HCT116 (cell line): Measurements from ENCODE around the gene CYREN. TPM values are rescaled to one million over a fixed set of nuclear protein-coding genes. Genes with fewer than 3 reads are reported as not detected.

ENCODE experiments used
- ATAC-seq: fragments of 200-7000 bp; cut with Tn5 transposase; 2 replicates; pipeline ENCODE4 v1.9.1; 2020; ENCODE audit warnings: mild to moderate bottlenecking, moderate library complexity
- BruUV-seq: library from RNA; stranded (reverse); fragments of 400-500 nt; replicated peaks from 2 replicates; lab custom pipeline; 2021; lab: Mats Ljungman, UMichigan
- CTCF ChIA-PET: fragments of 300-600 bp; sonication (Branson Sonifier 250); formaldehyde crosslinking; loops from one replicate; lab custom pipeline; 2021; ENCODE audit warnings: antibody characterized with exemption; lab: Charles Lee
- POLR2A ChIA-PET: fragments of 300-600, 350-600 bp; sonication (Branson Sonifier 250); formaldehyde crosslinking; loops from one replicate; lab custom pipeline; 2021; ENCODE audit warnings: antibody characterized with exemption; lab: Charles Lee
- RAD21 ChIA-PET, 2 experiments: fragments of 300-600 bp; sonication (Branson Sonifier 250); formaldehyde crosslinking; loops; one replicate each; lab custom pipeline; 2023; ENCODE audit warnings: low total read pairs in 2 of 2; ENCODE audit not compliant: uncharacterized antibody in 2 of 2, unreplicated experiment in 2 of 2, low non-redundant PET in 1 of 2; lab: Charles Lee
- DNase-seq: peaks from one replicate; pipeline ENCODE4 v3.0.0-alpha.2; 2010; ENCODE audit warnings: low read depth, low spot score
- H2AFZ ChIP-seq: fragments of 200-600 bp; shearing (Covaris generic), sonication (generic); 2 replicates; pipeline ENCODE4 v1.6.1; 2017; ENCODE audit warnings: low read depth, mixed run types, mixed read lengths, antibody characterized with exemption, low read length; ENCODE audit not compliant: poor library complexity, severe bottlenecking
- H3K27ac ChIP-seq: 2 replicates; pipeline ENCODE4 v1.5.1; 2012; ENCODE audit warnings: low read depth, low read length
- H3K27me3 ChIP-seq: fragments of 200-600 bp; sonication (generic); 2 replicates; pipeline ENCODE4 v1.6.1; 2016; ENCODE audit warnings: mixed run types, low read length, mixed read lengths; ENCODE audit not compliant: insufficient read depth
- H3K36me3 ChIP-seq, 2 experiments: fragments of 200-500 bp in 1 of 2; fragments of 200-600 bp in 1 of 2; sonication (Bioruptor generic) in 1 of 2; sonication (generic) in 1 of 2; 2 replicates each; pipeline versions ENCODE4 v1.5.1 to v1.6.1; 2014 to 2016; ENCODE audit warnings: low read length in 2 of 2, inconsistent platforms in 1 of 2, mixed read lengths in 1 of 2, mixed run types in 1 of 2; ENCODE audit not compliant: insufficient read depth in 2 of 2, control insufficient read depth in 1 of 2
- H3K4me1 ChIP-seq, 2 experiments: fragments of 200-600 bp in 1 of 2; sonication (generic) in 1 of 2; 2 replicates each; pipeline versions ENCODE4 v1.5.1 to v1.6.1; 2012 to 2017; ENCODE audit warnings: low read length in 2 of 2, inconsistent platforms in 1 of 2, mild to moderate bottlenecking in 1 of 2, mixed read lengths in 1 of 2, mixed run types in 1 of 2, moderate library complexity in 1 of 2; ENCODE audit not compliant: insufficient read depth in 2 of 2, control insufficient read depth in 1 of 2
- H3K4me2 ChIP-seq: fragments of 200-600 bp; sonication (generic); 2 replicates; pipeline ENCODE4 v1.6.1; 2017; ENCODE audit warnings: mixed run types, low read length, mixed read lengths
- H3K4me3 ChIP-seq, 2 experiments: fragments of 200-600 bp in 1 of 2; sonication (generic) in 1 of 2; replicated peaks in 1 of 2; 2 replicates each; pipeline ENCODE4 v1.5.1; 2011 to 2016; ENCODE audit warnings: low read length in 2 of 2, control low read depth in 1 of 2, low read depth in 1 of 2, mild to moderate bottlenecking in 1 of 2, mixed read lengths in 1 of 2, mixed run types in 1 of 2
- H3K79me2 ChIP-seq: fragments of 200-600 bp; sonication (generic); 2 replicates; pipeline ENCODE4 v1.6.1; 2017; ENCODE audit warnings: mild to moderate bottlenecking, mixed run types, low read length, moderate library complexity, mixed read lengths; ENCODE audit not compliant: insufficient read depth
- H3K9ac ChIP-seq: fragments of 200-600 bp; sonication (generic); 2 replicates; pipeline ENCODE4 v1.6.1; 2016; ENCODE audit warnings: low read length, mixed read lengths
- H3K9me2 ChIP-seq: fragments of 200-600 bp; sonication (generic), shearing (Covaris generic); 2 replicates; pipeline ENCODE4 v1.6.1; 2017; ENCODE audit warnings: mixed run types, mild to moderate bottlenecking, moderate library complexity; ENCODE audit not compliant: insufficient read depth
- H3K9me3 ChIP-seq, 2 experiments: fragments of 200-500 bp in 1 of 2; fragments of 200-600 bp in 1 of 2; sonication (Bioruptor generic) in 1 of 2; sonication (generic) in 1 of 2; 2 replicates each; pipeline ENCODE4 v1.6.1; 2014 to 2017; ENCODE audit warnings: low read length in 2 of 2, mixed read lengths in 2 of 2, inconsistent platforms in 1 of 2, low read depth in 1 of 2, mild to moderate bottlenecking in 1 of 2, mixed run types in 1 of 2, moderate library complexity in 1 of 2; ENCODE audit not compliant: control insufficient read depth in 1 of 2, insufficient read depth in 1 of 2
- H4K20me1 ChIP-seq: fragments of 200-600 bp; sonication (generic), shearing (Covaris generic); 2 replicates; pipeline ENCODE4 v1.6.1; 2017; ENCODE audit warnings: mixed run types, mild to moderate bottlenecking, moderate library complexity; ENCODE audit not compliant: insufficient read depth
- CBX3 ChIP-seq: IDR thresholded peaks from 2 replicates; pipeline ENCODE4 v1.6.1; 2012; ENCODE audit warnings: low read depth
- CEBPB ChIP-seq: IDR thresholded peaks from 2 replicates; pipeline ENCODE4 v1.6.1; 2012; ENCODE audit warnings: low read depth
- EGR1 ChIP-seq: IDR thresholded peaks from 2 replicates; pipeline ENCODE4 v1.6.1; 2012; ENCODE audit warnings: low read depth
- EZH2 ChIP-seq: fragments of 200-600 bp; sonication (generic); IDR thresholded peaks from 2 replicates; pipeline ENCODE4 v1.6.1; 2017; ENCODE audit warnings: antibody characterized with exemption, mixed run types
- EZH2phosphoT487 ChIP-seq: fragments of 200-600 bp; IDR thresholded peaks from 2 replicates; pipeline ENCODE4 v1.6.1; 2018; ENCODE audit warnings: antibody characterized with exemption, borderline replicate concordance
- JUND ChIP-seq: IDR thresholded peaks from 2 replicates; pipeline ENCODE4 v1.6.1; 2012
- POLR2A ChIP-seq: IDR thresholded peaks from 2 replicates; pipeline ENCODE4 v1.7.0; 2011; ENCODE audit warnings: borderline replicate concordance; ENCODE audit not compliant: insufficient read depth, insufficient read length; ENCODE audit errors: extremely low read depth
- SP1 ChIP-seq: IDR thresholded peaks from 2 replicates; pipeline ENCODE4 v1.6.1; 2012; ENCODE audit warnings: low read depth
- SRF ChIP-seq: IDR thresholded peaks from 2 replicates; pipeline ENCODE4 v1.6.1; 2012; ENCODE audit warnings: low read depth
- TCF7L2 ChIP-seq: IDR thresholded peaks from 2 replicates; pipeline ENCODE4 v1.7.0; 2011; ENCODE audit warnings: borderline replicate concordance, inconsistent platforms; ENCODE audit not compliant: insufficient read depth, insufficient read length; ENCODE audit errors: extremely low read depth
- YY1 ChIP-seq: IDR thresholded peaks from 2 replicates; pipeline ENCODE4 v1.6.1; 2011; ENCODE audit warnings: low read length, low read depth, moderate library complexity, mild to moderate bottlenecking; ENCODE audit not compliant: insufficient replicate concordance; ENCODE audit errors: extremely low read depth
- ZBTB33 ChIP-seq: IDR thresholded peaks from 2 replicates; pipeline ENCODE4 v1.6.1; 2011; ENCODE audit warnings: mild to moderate bottlenecking, low read length, moderate library complexity; ENCODE audit not compliant: insufficient replicate concordance; ENCODE audit errors: extremely low read depth
- ZNF274 ChIP-seq: fragments of 200-500 bp; sonication (Bioruptor generic); IDR thresholded peaks from 2 replicates; pipeline ENCODE4 v1.6.1; 2014; ENCODE audit warnings: mild to moderate bottlenecking, low read depth, low read length, inconsistent platforms
- intact Hi-C: fragments of 100-400 bp; cut with micrococcal nuclease; formaldehyde crosslinking; loops from 2 replicates; pipeline ENCODE4 v1.10.0; 2022
- total RNA-seq: library from RNA; stranded (reverse); gene quantifications from one replicate; pipeline ENCODE4 v1.2.1, GENCODE V29; 2021; ENCODE audit not compliant: unreplicated experiment
- TF ChIP-seq, protein P1 (sequence below): IDR thresholded peaks from 2 replicates; pipeline ENCODE4 v1.6.1; 2012

CYREN gene
- total RNA-seq, 1 experiment from 2014 or later, result 54.5 TPM

GRCh38 chr7:135195968-135196629 lies 25.6 kb upstream of the CYREN start:
- CTCF ChIA-PET, result no interaction called here

More at GRCh38 chr7:135195968-135196629, 25.6 kb upstream of the CYREN start:
- DNase-seq (no peak), ATAC-seq (no peak)
- intact Hi-C loops, result no loop called here
- ChIA-PET POLR2A (no interaction called here), RAD21 (no interaction called here)
- no peaks in the 10 kb centered on the region for H3K4me1 ChIP-seq
- no peak overlapping the region for H3K4me3 ChIP-seq
- H3K9me3 ChIP-seq, result no peaks in the 10 kb centered on the region
- H3K4me2 ChIP-seq, result no peak overlapping the region
- H3K27me3 ChIP-seq, result no peaks in the 10 kb centered on the region
- H3K79me2 ChIP-seq, result no peaks in the 10 kb centered on the region
- TF ChIP-seq TCF7L2 (no peak), CEBPB (no peak), EZH2 (no peak), EZH2phosphoT487 (no peak), ZBTB33 (no peak), YY1 (no peak), SRF (no peak), EGR1 (no peak), SP1 (no peak), ZNF274 (no peak), POLR2A (no peak), CBX3 (no peak), JUND (no peak)
- TF ChIP-seq, protein P1, sequence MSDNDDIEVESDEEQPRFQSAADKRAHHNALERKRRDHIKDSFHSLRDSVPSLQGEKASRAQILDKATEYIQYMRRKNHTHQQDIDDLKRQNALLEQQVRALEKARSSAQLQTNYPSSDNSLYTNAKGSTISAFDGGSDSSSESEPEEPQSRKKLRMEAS, result no peak
- TF ChIP-seq, all 23 proteins: peak for 0
- no peak overlapping the region for H3K9ac ChIP-seq
- no peaks in the 10 kb centered on the region for H3K9me2 ChIP-seq
- H4K20me1 ChIP-seq, result no peaks in the 10 kb centered on the region
- no TSS peak for BruUV-seq
- H2AFZ ChIP-seq, result no peak overlapping the region
- H3K36me3 ChIP-seq, result peaks cover 2 to 3% of the 10 kb centered on the region in 2 experiments; a peak in 3 of 4 replicates
- H3K27ac ChIP-seq, result no peak overlapping the region
